GM19193 (cell line): Measurements from ENCODE around the gene CCDC97.

Experiments
- POLR2A ChIP-seq: IDR thresholded peaks from 4 replicates; pipeline ENCODE4 v1.6.1; 2011; ENCODE audit not compliant: insufficient read depth, insufficient read length; ENCODE audit errors: extremely low read depth

Gene CCDC97

GRCh38 chr19:41295499-41295898, 14.5 kb upstream of the CCDC97 start:
- TF ChIP-seq POLR2A, result no peak

GRCh38 chr19:41296433-41296871, 13.5 kb upstream of the CCDC97 start:
- TF ChIP-seq POLR2A, result no peak

GRCh38 chr19:41297628-41298347, 12.2 kb upstream of the CCDC97 start:
- no peak for TF ChIP-seq POLR2A

- TF ChIP-seq POLR2A, result no peak
These were observed 11.5 kb upstream of the CCDC97 start for GRCh38 chr19:41298348-41298964.

- TF ChIP-seq POLR2A, result no peak
These were observed 10.8 kb upstream of the CCDC97 start for GRCh38 chr19:41299046-41299754.

- no peak for TF ChIP-seq POLR2A
These were observed 10.2 kb upstream of the CCDC97 start for GRCh38 chr19:41299755-41300089.

DNA sequence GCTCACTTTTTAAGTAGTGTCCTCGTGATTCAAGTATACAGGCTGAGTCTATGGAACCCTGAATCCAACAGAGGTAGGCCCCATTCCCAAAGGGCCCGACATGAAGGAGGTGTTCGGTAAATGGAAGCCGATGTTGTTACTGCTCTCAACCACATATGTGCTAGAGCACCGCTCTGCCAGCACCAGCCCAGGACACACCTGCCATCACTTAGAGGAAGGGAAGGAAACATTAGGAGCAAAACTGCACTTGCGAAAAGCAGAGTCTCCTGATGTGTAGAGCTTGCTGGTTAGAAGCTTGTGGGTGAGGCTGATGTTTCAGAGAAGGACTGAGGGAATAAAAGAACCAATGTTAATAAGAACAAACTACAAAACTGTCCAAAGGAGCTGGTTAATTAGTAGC, 9.4 kb upstream of the CCDC97 start:
- TF ChIP-seq POLR2A, result no peak

GRCh38 chr19:41302624-41303351, 7.2 kb upstream of the CCDC97 start:
- TF ChIP-seq POLR2A, result no peak

DNA sequence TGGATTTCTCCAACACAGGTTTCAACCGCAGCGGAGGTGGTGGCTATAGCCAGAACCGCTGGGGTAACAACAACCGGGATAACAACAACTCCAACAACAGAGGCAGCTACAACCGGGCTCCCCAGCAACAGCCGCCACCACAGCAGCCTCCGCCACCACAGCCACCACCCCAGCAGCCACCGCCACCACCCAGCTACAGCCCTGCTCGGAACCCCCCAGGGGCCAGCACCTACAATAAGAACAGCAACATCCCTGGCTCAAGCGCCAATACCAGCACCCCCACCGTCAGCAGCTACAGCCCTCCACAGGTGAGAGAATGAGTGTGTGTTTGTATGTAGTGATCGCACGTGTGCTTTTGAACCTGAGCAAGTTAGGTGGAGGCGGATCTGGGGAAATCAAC, 6.0 kb upstream of the CCDC97 start:
- no peak for TF ChIP-seq POLR2A

DNA sequence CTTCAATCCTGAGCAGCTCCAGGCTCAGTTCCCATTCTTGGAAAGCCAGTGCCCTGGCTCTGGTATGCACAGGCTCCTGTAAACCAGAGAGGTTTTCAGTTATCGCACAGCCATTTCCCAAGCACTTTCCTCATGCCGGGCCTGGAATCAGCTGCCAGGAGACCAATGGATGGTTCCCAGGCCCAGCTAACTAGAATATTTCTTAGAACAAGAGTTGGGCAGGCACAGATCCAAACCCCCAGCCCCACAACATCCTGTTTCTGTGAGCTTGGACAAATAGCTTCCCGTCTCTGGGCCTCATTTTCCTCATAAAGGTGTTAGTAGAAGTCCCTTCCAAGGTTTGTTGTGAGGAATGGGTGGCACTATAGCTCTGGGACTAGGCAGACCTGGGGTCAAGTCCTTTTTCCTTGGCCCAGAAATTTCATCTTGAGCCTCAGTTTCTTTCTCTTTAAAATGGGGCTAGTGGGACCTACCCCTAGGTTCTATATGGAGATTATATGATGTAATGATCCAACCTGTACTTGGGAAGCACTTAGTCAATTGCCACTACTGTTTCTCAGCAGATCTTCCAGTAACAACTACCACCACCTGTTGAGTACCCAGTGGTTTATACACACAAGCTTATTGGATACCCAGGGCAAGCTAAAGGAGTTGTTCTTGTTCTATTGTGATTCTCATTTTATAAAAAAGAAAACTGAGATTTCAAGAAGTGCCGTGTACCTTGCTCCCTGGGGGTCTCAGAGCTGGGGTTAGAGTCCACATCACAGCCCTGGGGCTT, 5.1 kb upstream of the CCDC97 start:
- TF ChIP-seq POLR2A, result no peak

- no peak for TF ChIP-seq POLR2A
These were observed 3.8 kb upstream of the CCDC97 start for GRCh38 chr19:41305927-41306793.

DNA sequence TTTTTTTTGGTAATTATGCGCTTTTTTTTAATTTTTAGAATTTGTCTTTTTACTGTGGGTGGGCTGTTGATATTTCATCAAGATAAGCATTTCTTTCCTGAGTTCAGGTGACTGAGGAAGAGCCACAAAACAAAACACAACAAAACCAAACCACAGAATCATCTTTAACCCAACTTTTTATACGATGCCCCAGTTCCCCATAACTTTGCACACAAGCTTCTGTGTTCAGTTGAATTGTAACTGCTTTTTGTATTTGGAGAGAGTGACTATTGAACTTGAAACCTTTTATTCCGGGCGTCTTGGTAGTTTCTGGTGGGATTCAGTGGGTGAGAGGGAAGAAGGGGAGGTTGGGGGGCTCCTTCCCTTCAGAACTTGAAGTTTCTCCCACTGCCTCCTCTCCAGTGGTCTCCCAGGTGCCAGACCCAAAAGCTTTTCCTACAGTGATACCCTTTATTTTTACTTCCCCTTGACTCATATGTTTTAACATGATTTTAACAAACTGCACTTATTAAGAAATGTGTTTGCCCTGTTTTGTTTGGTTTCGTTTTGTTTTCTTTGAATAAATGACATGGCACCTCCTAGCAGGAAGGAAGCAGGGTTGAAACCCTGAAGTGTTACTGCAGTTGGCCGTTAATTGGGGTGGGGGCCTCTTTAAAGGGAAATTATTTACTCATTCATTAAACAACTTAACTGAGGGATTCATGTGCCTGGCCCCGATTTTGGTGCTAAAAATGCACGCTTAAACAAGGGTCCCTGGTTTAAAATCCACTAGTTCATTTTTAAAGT, 2.7 kb upstream of the CCDC97 start:
- TF ChIP-seq POLR2A, result no peak

- peak; percentile 7 for TF ChIP-seq POLR2A
These were observed 2.0 kb upstream of the CCDC97 start for GRCh38 chr19:41307954-41308449.

- TF ChIP-seq POLR2A, result peak; percentile 8
These were observed 1.4 kb upstream of the CCDC97 start for GRCh38 chr19:41308450-41309179.
